HepG2 (cell line): ENCODE results near the gene CDC25C. TPM values are rescaled to one million over a fixed set of nuclear protein-coding genes. Genes with fewer than 3 reads are reported as not detected.

Source experiments
- ATAC-seq: fragments of 200-7000 bp; cut with Tn5 transposase; 3 replicates; pipeline ENCODE4 v1.9.1; 2020; ENCODE audit warnings: mild to moderate bottlenecking, moderate library complexity
- BruUV-seq: library from RNA; stranded (reverse); fragments of 400-500 nt; replicated peaks from 2 replicates; lab custom pipeline; 2021; lab: Mats Ljungman, UMichigan
- CTCF ChIA-PET: fragments of 300-600 bp; formaldehyde crosslinking; extraction: SDS; loops from one replicate; lab custom pipeline; 2021; ENCODE audit warnings: low total read pairs, inconsistent platforms, low intra/inter-chr PET ratio; lab: Yijun Ruan, JAX
- POLR2A ChIA-PET: fragments of 350-600 bp; sonication (Branson Sonifier 250); formaldehyde crosslinking; loops from one replicate; lab custom pipeline; 2020; ENCODE audit warnings: antibody characterized with exemption, inconsistent platforms; lab: Yijun Ruan, JAX
- DNase-seq: peaks from one replicate; pipeline ENCODE4 v3.0.0-alpha.2; 2015; ENCODE audit warnings: low spot score
- FAIRE-seq: peaks from 3 replicates; lab custom pipeline; 2011; peaks lifted over from hg19 to GRCh38; lab: Jason Lieb, UNC
- H2AFZ ChIP-seq: one replicate; pipeline ENCODE4 v1.6.1; 2011; ENCODE audit warnings: low read length, inconsistent platforms
- H3K27ac ChIP-seq: fragments of 300-600 bp; 3 replicates; pipeline ENCODE4 v1.8.0; 2011; ENCODE audit warnings: mixed run types, mild to moderate bottlenecking, mixed read lengths, low read length, inconsistent platforms; ENCODE audit not compliant: insufficient read depth; ENCODE audit errors: extremely low read length
- H3K27me3 ChIP-seq, 2 experiments: fragments of 200-600 bp in 1 of 2; 2 replicates in 1 of 2; 3 replicates in 1 of 2; pipeline versions ENCODE4 v1.6.0 to v1.8.0; 2011; ENCODE audit warnings: low read length in 2 of 2, mild to moderate bottlenecking in 2 of 2, moderate library complexity in 2 of 2, inconsistent platforms in 1 of 2; ENCODE audit not compliant: insufficient read depth in 2 of 2, control insufficient read depth in 1 of 2
- H3K36me3 ChIP-seq, 2 experiments: fragments of 200-600 bp in 1 of 2; replicated peaks in 1 of 2; 2 replicates in 1 of 2; 3 replicates in 1 of 2; pipeline versions ENCODE4 v1.5.1 to v1.8.0; 2011; ENCODE audit warnings: low read length in 2 of 2, inconsistent platforms in 1 of 2; ENCODE audit not compliant: insufficient read depth in 2 of 2, control insufficient read depth in 1 of 2
- H3K4me1 ChIP-seq: 2 replicates; pipeline ENCODE4 v1.5.1; 2012; ENCODE audit warnings: low read length, inconsistent platforms; ENCODE audit not compliant: insufficient read depth
- H3K4me2 ChIP-seq: 2 replicates; pipeline ENCODE4 v1.6.0; 2011; ENCODE audit warnings: low read depth, low read length, inconsistent platforms
- H3K4me3 ChIP-seq, 3 experiments: fragments of 200-600 bp in 1 of 3; sonication (generic), shearing (Covaris generic) in 1 of 3; replicated peaks in 1 of 3; 2 replicates each; pipeline ENCODE4 v1.5.1; 2011 to 2016; ENCODE audit warnings: low read length in 3 of 3, inconsistent platforms in 2 of 3, low read depth in 2 of 3, mild to moderate bottlenecking in 2 of 3, control low read depth in 1 of 3, mixed read lengths in 1 of 3; ENCODE audit not compliant: insufficient read depth in 1 of 3
- H3K79me2 ChIP-seq: one replicate; pipeline ENCODE4 v1.6.1; 2011; ENCODE audit warnings: low read length, inconsistent platforms; ENCODE audit not compliant: insufficient read depth
- H3K9ac ChIP-seq: 2 replicates; pipeline ENCODE4 v1.6.0; 2011; ENCODE audit warnings: mild to moderate bottlenecking, low read depth, low read length, inconsistent platforms; ENCODE audit not compliant: insufficient read depth
- H3K9me3 ChIP-seq: 2 replicates; pipeline ENCODE4 v1.5.1; 2012; ENCODE audit warnings: mild to moderate bottlenecking, low read length
- H4K20me1 ChIP-seq: 2 replicates; pipeline ENCODE4 v1.6.0; 2011; ENCODE audit warnings: inconsistent platforms, mild to moderate bottlenecking, low read length, moderate library complexity; ENCODE audit not compliant: insufficient read depth
- ARNTL ChIP-seq: sonication (generic); formaldehyde crosslinking; IDR thresholded peaks from 2 replicates; pipeline ENCODE4 v1.4.0; 2020; ENCODE audit warnings: mild to moderate bottlenecking, missing genetic modification reagents
- BHLHE40 ChIP-seq: IDR thresholded peaks from 2 replicates; pipeline ENCODE4 v1.6.1; 2011; ENCODE audit warnings: low read length, improper control_type of control experiment
- BRCA1 ChIP-seq: sonication (generic); formaldehyde crosslinking; IDR thresholded peaks from 2 replicates; pipeline ENCODE4 v1.4.0; 2020; ENCODE audit warnings: missing genetic modification reagents
- CENPBD1 ChIP-seq: sonication (generic); formaldehyde crosslinking; IDR thresholded peaks from 2 replicates; pipeline ENCODE4 v1.8.0; 2022; ENCODE audit warnings: missing genetic modification reagents, low read depth, mild to moderate bottlenecking, borderline replicate concordance
- CREM ChIP-seq, 2 experiments: sonication (generic) in 1 of 2; formaldehyde crosslinking in 1 of 2; IDR thresholded peaks; 2 replicates each; pipeline versions ENCODE4 v1.4.0 to v1.6.1; 2016 to 2020; ENCODE audit warnings: antibody characterized with exemption in 1 of 2, mild to moderate bottlenecking in 1 of 2, missing genetic modification reagents in 1 of 2
- ELF3 ChIP-seq: IDR thresholded peaks from 2 replicates; pipeline ENCODE4 v1.6.1; 2016; ENCODE audit warnings: missing genetic modification reagents, missing compliant biosample characterization
- FOXC1 ChIP-seq: sonication (generic); formaldehyde crosslinking; IDR thresholded peaks from 2 replicates; pipeline ENCODE4 v1.8.0; 2022; ENCODE audit warnings: mild to moderate bottlenecking, missing genetic modification reagents, borderline replicate concordance
- FOXP4 ChIP-seq: sonication (generic); formaldehyde crosslinking; IDR thresholded peaks from 2 replicates; pipeline ENCODE4 v1.4.0; 2020; ENCODE audit warnings: missing genetic modification reagents
- FUBP1 ChIP-seq: sonication (generic); formaldehyde crosslinking; IDR thresholded peaks from 2 replicates; pipeline ENCODE4 v1.5.1; 2020; ENCODE audit warnings: missing genetic modification reagents, mild to moderate bottlenecking, borderline replicate concordance
- KAT8 ChIP-seq: IDR thresholded peaks from 2 replicates; pipeline ENCODE4 v1.6.1; 2016; ENCODE audit warnings: missing genetic modification reagents, missing compliant biosample characterization
- NFKBIZ ChIP-seq: IDR thresholded peaks from 2 replicates; pipeline ENCODE4 v1.6.1; 2018; ENCODE audit warnings: missing genetic modification reagents, missing compliant biosample characterization
- NR1H2 ChIP-seq: sonication (generic); formaldehyde crosslinking; IDR thresholded peaks from 2 replicates; pipeline ENCODE4 v1.8.1; 2022; ENCODE audit warnings: low read depth, missing genetic modification reagents, borderline replicate concordance
- RBM22 ChIP-seq: fragments of 200-400 bp; formaldehyde crosslinking; optimal IDR thresholded peaks from 2 replicates; pipeline ENCODE3; 2017; ENCODE audit warnings: mild to moderate bottlenecking, low read length, moderate library complexity
- SRSF4 ChIP-seq: fragments of 200-400 bp; formaldehyde crosslinking; IDR thresholded peaks from one replicate; pipeline ENCODE4 v1.6.1; 2018; ENCODE audit warnings: mild to moderate bottlenecking, low read depth, low read length, moderate library complexity; ENCODE audit not compliant: poor library complexity, severe bottlenecking
- ZNF143 ChIP-seq: sonication (generic); formaldehyde crosslinking; IDR thresholded peaks from 2 replicates; pipeline ENCODE4 v1.4.0; 2020; ENCODE audit warnings: missing genetic modification reagents
- ZNF44 ChIP-seq: sonication (generic); formaldehyde crosslinking; IDR thresholded peaks from 2 replicates; pipeline ENCODE4 v1.5.1; 2020; ENCODE audit warnings: mild to moderate bottlenecking, missing genetic modification reagents
- ZNF550 ChIP-seq: sonication (generic); formaldehyde crosslinking; IDR thresholded peaks from 2 replicates; pipeline ENCODE4 v1.4.0; 2020; ENCODE audit warnings: mild to moderate bottlenecking, missing genetic modification reagents, borderline replicate concordance
- ZNF75D ChIP-seq: sonication (generic); formaldehyde crosslinking; IDR thresholded peaks from 2 replicates; pipeline ENCODE4 v1.8.1; 2023; ENCODE audit warnings: missing genetic modification reagents, mild to moderate bottlenecking, borderline replicate concordance
- ZNF788 ChIP-seq: sonication (generic); formaldehyde crosslinking; IDR thresholded peaks from 2 replicates; pipeline ENCODE4 v1.5.0; 2020; ENCODE audit warnings: mild to moderate bottlenecking, missing genetic modification reagents, borderline replicate concordance
- WGBS: methylation state at CpG from one replicate; pipeline ENCODE4 v1.1.6; 2017; ENCODE audit warnings: low lambda C conversion rate; 5-methylcytosine and 5-hydroxymethylcytosine counted together
- in situ Hi-C: cut with HindIII; loops from 2 replicates; pipeline ENCODE4 v1.10.0; 2017; ENCODE audit warnings: low pct_unique_long_range_greater_than_20kb; ENCODE audit not compliant: extremely low pct_ligation_motif_present
- intact Hi-C: fragments of 100-400 bp; cut with micrococcal nuclease; formaldehyde crosslinking; loops from one replicate; pipeline ENCODE4 v1.10.0; 2022; ENCODE audit not compliant: unreplicated experiment
- polyA plus RNA-seq, 8 experiments: library from polyadenylated mRNA; depleted of rRNA in 3 of 8; stranded (reverse) in 7 of 8; unstranded in 1 of 8; fragments of >200 nt; fragmentation: Illumina TruSeq in 4 of 8; extraction: Trizol in 4 of 8; gene quantifications; 2 replicates each; pipeline versions ENCODE4 v1.2.1 to v1.2.3, GENCODE V29; 2011 to 2016; ENCODE audit warnings: low read depth in 4 of 8, missing spikeins in 1 of 8, mixed read lengths in 1 of 8; ENCODE audit not compliant: insufficient read depth in 1 of 8
- total RNA-seq, 5 experiments: library from RNA; depleted of rRNA; stranded (reverse); fragments of >200 nt; fragmentation: Illumina TruSeq; extraction: Trizol; gene quantifications; 2 replicates each; pipeline ENCODE4 v1.2.3, GENCODE V29; 2016; ENCODE audit warnings: low read depth in 1 of 5

CDC25C gene
- total and polyA plus RNA-seq, 2 of the 13 experiments (the other 11 are each of a cell fraction or from before 2014, with no cell fraction given), result 17.7 to 27.6 TPM

GRCh38 chr5:138372225-138372624, 40.6 kb upstream of the CDC25C start:
- Histone ChIP-seq H3K27ac (no peak overlapping the region), H3K4me1 (peaks cover 12% of the 10 kb centered on the region), H3K9me3 (no peaks in the 10 kb centered on the region), H4K20me1 (no peaks in the 10 kb centered on the region), H2AFZ (no peak overlapping the region), H3K79me2 (peaks cover 39% of the 10 kb centered on the region), H3K27me3 (no peaks in the 10 kb centered on the region), H3K4me3 (no peak overlapping the region), H3K9ac (no peak overlapping the region), H3K4me2 (no peak overlapping the region), H3K36me3 (peaks cover 0 to 26% of the 10 kb centered on the region in 2 experiments; a peak in 3 of 5 replicates)
- TF ChIP-seq ARNTL (no peak), ELF3 (no peak), ZNF550 (CRISPR knock-in tag) (no peak), CREM (IDR thresholded peaks at IDR 0.05) (no peak), CREM (CRISPR knock-in tag; IDR thresholded peaks at IDR 0.05) (no peak), NR1H2 (CRISPR knock-in tag) (no peak), BRCA1 (CRISPR knock-in tag) (no peak), RBM22 (no peak), NFKBIZ (CRISPR knock-in tag) (no peak), FOXP4 (CRISPR knock-in tag) (no peak), CENPBD1 (CRISPR knock-in tag) (no peak), ZNF143 (CRISPR knock-in tag) (no peak), ZNF788 (no peak), SRSF4 (no peak), FOXC1 (CRISPR knock-in tag) (no peak), BHLHE40 (no peak), ZNF75D (no peak), KAT8 (CRISPR knock-in tag) (no peak), FUBP1 (CRISPR knock-in tag) (no peak), ZNF44 (no peak)
- FAIRE-seq (no peak), ATAC-seq (no peak), DNase-seq (no peak)
- in situ Hi-C loops, result no loop called here
- POLR2A ChIA-PET, result interaction anchor here (1.6 kb wide), 1 partner anchor 40 kb away, joined by 3 read pairs; the partner anchor contains the start of gene CDC25C
- 96% methylated on average over 1 of the region's 1 CpG for WGBS
- no TSS peak for BruUV-seq
- intact Hi-C loops, result no loop called here
- CTCF ChIA-PET, result no interaction called here
